H1 (cell line): ENCODE data around the gene CNTNAP3B. TPM values are rescaled to one million over a fixed set of nuclear protein-coding genes. Genes with fewer than 3 reads are reported as not detected.
"Not testable (repeated sequence)": the region's sequence is repeated elsewhere in the genome, so short reads cannot be mapped to it uniquely, and the experiment has no call there.

Experiments
- CTCF ChIA-PET: fragments of 300-600 bp; sonication (Branson Sonifier 250); formaldehyde crosslinking; loops from one replicate; lab custom pipeline; 2021; ENCODE audit not compliant: partially characterized antibody; lab: Charles Lee
- POLR2A ChIA-PET: fragments of 300-600 bp; sonication (Branson Sonifier 250); formaldehyde crosslinking; loops from one replicate; lab custom pipeline; 2021; ENCODE audit warnings: inconsistent platforms; ENCODE audit not compliant: partially characterized antibody; lab: Charles Lee
- DNase-seq, 2 experiments: peaks; one replicate each; pipeline versions ENCODE4 v3.0.0 to v3.0.0-alpha.2; 2010 to 2022; ENCODE audit warnings: low spot score in 2 of 2, low read depth in 1 of 2, mixed read lengths in 1 of 2
- FAIRE-seq: peaks from 2 replicates; lab custom pipeline; 2011; peaks lifted over from hg19 to GRCh38; lab: Jason Lieb, UNC
- H2AFZ ChIP-seq: 2 replicates; pipeline ENCODE4 v1.8.1; 2012; ENCODE audit warnings: low read length, inconsistent platforms
- H2AK5ac ChIP-seq: 2 replicates; pipeline ENCODE4 v1.6.1; 2013; ENCODE audit warnings: low read depth, low read length
- H2BK120ac ChIP-seq: replicated peaks from 2 replicates; pipeline ENCODE3; 2013; ENCODE audit warnings: low read depth, low read length, inconsistent platforms
- H2BK12ac ChIP-seq: 2 replicates; pipeline ENCODE4 v1.6.1; 2013; ENCODE audit warnings: low read depth, low read length
- H2BK15ac ChIP-seq: 2 replicates; pipeline ENCODE4 v1.6.1; 2013; ENCODE audit warnings: low read length
- H2BK20ac ChIP-seq: 2 replicates; pipeline ENCODE4 v1.6.1; 2013; ENCODE audit warnings: low read length
- H2BK5ac ChIP-seq: 2 replicates; pipeline ENCODE4 v1.6.1; 2013; ENCODE audit warnings: low read depth, low read length
- H3K14ac ChIP-seq: 2 replicates; pipeline ENCODE4 v1.6.1; 2013; ENCODE audit warnings: inconsistent platforms; ENCODE audit not compliant: insufficient read length
- H3K18ac ChIP-seq: 2 replicates; pipeline ENCODE4 v1.6.1; 2013; ENCODE audit warnings: low read length; ENCODE audit errors: extremely low read depth
- H3K23ac ChIP-seq: 2 replicates; pipeline ENCODE4 v1.6.1; 2013; ENCODE audit warnings: inconsistent platforms; ENCODE audit not compliant: insufficient read length
- H3K23me2 ChIP-seq: 2 replicates; pipeline ENCODE4 v1.6.1; 2013; ENCODE audit warnings: low read depth, low read length
- H3K27ac ChIP-seq: 2 replicates; pipeline ENCODE4 v1.6.1; 2011; ENCODE audit warnings: low read depth, low read length, inconsistent platforms
- H3K27me3 ChIP-seq, 4 experiments: replicated peaks in 1 of 4; 1 replicate in 1 of 4; 2 replicates in 3 of 4; pipeline versions ENCODE4 v1.6.1 to v1.8.1; 2011 to 2013; ENCODE audit warnings: low read length in 3 of 4, mild to moderate bottlenecking in 3 of 4, inconsistent platforms in 2 of 4, mixed read lengths in 2 of 4, moderate library complexity in 1 of 4; ENCODE audit not compliant: control insufficient read depth in 3 of 4, insufficient read depth in 3 of 4; ENCODE audit errors: extremely low read depth in 1 of 4
- H3K36me3 ChIP-seq, 4 experiments: 2 replicates each; pipeline versions ENCODE4 v1.6.1 to v1.8.1; 2011 to 2013; ENCODE audit warnings: mild to moderate bottlenecking in 4 of 4, low read length in 3 of 4, moderate library complexity in 2 of 4, control low read depth in 1 of 4, inconsistent platforms in 1 of 4; ENCODE audit not compliant: insufficient read depth in 4 of 4, control insufficient read depth in 2 of 4
- H3K4ac ChIP-seq: replicated peaks from 2 replicates; pipeline ENCODE3; 2013; ENCODE audit warnings: low read length, low read depth, mixed read lengths, inconsistent platforms; ENCODE audit not compliant: insufficient read length
- H3K4me1 ChIP-seq, 4 experiments: replicated peaks in 1 of 4; 1 replicate in 1 of 4; 2 replicates in 3 of 4; pipeline versions ENCODE4 v1.6.1 to v1.8.1; 2011 to 2013; ENCODE audit warnings: low read length in 3 of 4, inconsistent platforms in 2 of 4, mixed read lengths in 1 of 4; ENCODE audit not compliant: insufficient read depth in 4 of 4, control insufficient read depth in 3 of 4
- H3K4me2 ChIP-seq, 2 experiments: 2 replicates each; pipeline versions ENCODE4 v1.6.1 to v1.8.1; 2011 to 2013; ENCODE audit warnings: low read depth in 2 of 2, low read length in 2 of 2, control low read depth in 1 of 2, inconsistent platforms in 1 of 2, mild to moderate bottlenecking in 1 of 2; ENCODE audit not compliant: insufficient read depth in 1 of 2
- H3K4me3 ChIP-seq, 4 experiments: fragments of 200-600, 300-600 bp in 1 of 4; sonication (generic), shearing (Covaris generic), sonication (Bioruptor Twin) in 1 of 4; 2 replicates each; pipeline versions ENCODE4 v1.5.1 to v1.8.1; 2011 to 2016; ENCODE audit warnings: low read length in 4 of 4, low read depth in 3 of 4, control low read depth in 2 of 4, inconsistent platforms in 2 of 4, mild to moderate bottlenecking in 2 of 4, mixed read lengths in 1 of 4, moderate library complexity in 1 of 4; ENCODE audit not compliant: insufficient read depth in 2 of 4; ENCODE audit errors: extremely low read depth in 1 of 4
- H3K56ac ChIP-seq: replicated peaks from 2 replicates; pipeline ENCODE3; 2013; ENCODE audit warnings: low read depth, mild to moderate bottlenecking, mixed read lengths, low read length, inconsistent platforms; ENCODE audit not compliant: insufficient read length
- H3K79me1 ChIP-seq: 2 replicates; pipeline ENCODE4 v1.6.1; 2013; ENCODE audit warnings: low read depth, low read length, control low read depth
- H3K79me2 ChIP-seq, 2 experiments: 2 replicates each; pipeline versions ENCODE4 v1.6.1 to v1.8.1; 2012 to 2013; ENCODE audit warnings: low read length in 2 of 2, mild to moderate bottlenecking in 2 of 2, inconsistent platforms in 1 of 2; ENCODE audit not compliant: insufficient read depth in 2 of 2, control insufficient read depth in 1 of 2
- H3K9ac ChIP-seq, 4 experiments: replicated peaks in 1 of 4; 1 replicate in 1 of 4; 2 replicates in 3 of 4; pipeline versions ENCODE4 v1.6.1 to v1.8.1; 2011 to 2013; ENCODE audit warnings: low read depth in 3 of 4, low read length in 3 of 4, control low read depth in 2 of 4, mild to moderate bottlenecking in 2 of 4, moderate library complexity in 2 of 4, inconsistent platforms in 1 of 4; ENCODE audit errors: extremely low read depth in 1 of 4
- H3K9me3 ChIP-seq, 2 experiments: 2 replicates each; pipeline versions ENCODE4 v1.6.1 to v1.8.1; 2012 to 2013; ENCODE audit warnings: mild to moderate bottlenecking in 2 of 2, moderate library complexity in 2 of 2, control low read depth in 1 of 2, inconsistent platforms in 1 of 2, low read depth in 1 of 2, low read length in 1 of 2, mixed read lengths in 1 of 2; ENCODE audit not compliant: insufficient read depth in 2 of 2
- H4K20me1 ChIP-seq, 2 experiments: replicated peaks in 1 of 2; 2 replicates each; pipeline versions ENCODE3 to v1.8.1; 2011 to 2013; ENCODE audit warnings: inconsistent platforms in 2 of 2, low read length in 2 of 2, mild to moderate bottlenecking in 1 of 2; ENCODE audit not compliant: insufficient read depth in 2 of 2, control insufficient read depth in 1 of 2
- H4K5ac ChIP-seq: 2 replicates; pipeline ENCODE4 v1.6.1; 2013; ENCODE audit warnings: low read length, low read depth, mixed read lengths, inconsistent platforms; ENCODE audit not compliant: insufficient read length
- H4K8ac ChIP-seq: 2 replicates; pipeline ENCODE4 v1.8.0; 2013; ENCODE audit warnings: mild to moderate bottlenecking, moderate library complexity, low read length, inconsistent platforms; ENCODE audit not compliant: insufficient read depth; ENCODE audit errors: extremely low read depth
- H4K91ac ChIP-seq: replicated peaks from 2 replicates; pipeline ENCODE3; 2013; ENCODE audit warnings: low read length, mixed read lengths, inconsistent platforms; ENCODE audit not compliant: insufficient read length
- WGBS, 2 experiments: shearing (Covaris generic) in 1 of 2; methylation state at CpG; one replicate each; pipeline versions ENCODE4 v1.1.6 to v1.1.7; 2013 to 2015; ENCODE audit warnings: low lambda C conversion rate in 2 of 2, mixed read lengths in 2 of 2, inconsistent platforms in 1 of 2, low coverage in 1 of 2, missing lambda C conversion rate in 1 of 2; ENCODE audit not compliant: insufficient replicate concordance in 2 of 2, insufficient coverage in 1 of 2, insufficient read length in 1 of 2; ENCODE audit errors: extremely low coverage in 1 of 2, missing lambda C conversion rate in 1 of 2; 5-methylcytosine and 5-hydroxymethylcytosine counted together
- polyA plus RNA-seq, 7 experiments: library from polyadenylated mRNA; depleted of rRNA in 3 of 7; stranded (reverse) in 5 of 7; unstranded in 2 of 7; fragments of >200 nt in 5 of 7; fragments of 200-250 nt in 2 of 7; gene quantifications; 1 replicate in 5 of 7; 2 replicates in 1 of 7; 4 replicates in 1 of 7; pipeline versions ENCODE4 v1.2.1 to v1.2.3, GENCODE V29; 2011 to 2013; ENCODE audit warnings: missing spikeins in 2 of 7, mixed read lengths in 2 of 7
- total RNA-seq: library from RNA; stranded (reverse); fragmentation: NEBNext Ultra II Directional; extraction: Animal tissue kit (Norgen Biotek cat#: 25700); gene quantifications from 2 replicates; pipeline ENCODE4 v1.2.1, GENCODE V29; 2021

CNTNAP3B gene
- total and polyA plus RNA-seq, 2 of the 8 experiments (the other 6 are each of a cell fraction or from before 2014, with no cell fraction given) = 1.3 to 2.9 TPM

GRCh38 chr9:41935727-41936126 lies 193.5 kb downstream of the CNTNAP3B start:
- H2AK5ac ChIP-seq, H3K23me2 ChIP-seq, H2BK15ac ChIP-seq, H3K18ac ChIP-seq, CTCF ChIA-PET, H3K4me1 ChIP-seq, H2BK20ac ChIP-seq, H4K20me1 ChIP-seq, H2AFZ ChIP-seq, H3K9ac ChIP-seq, H3K56ac ChIP-seq, H3K9me3 ChIP-seq, H3K79me2 ChIP-seq, H3K4me3 ChIP-seq, DNase-seq, H2BK120ac ChIP-seq, H3K4me2 ChIP-seq, H2BK12ac ChIP-seq, H4K8ac ChIP-seq, H4K5ac ChIP-seq, H3K23ac ChIP-seq, H4K91ac ChIP-seq, H3K27ac ChIP-seq, H3K27me3 ChIP-seq, POLR2A ChIA-PET, H3K4ac ChIP-seq, H3K14ac ChIP-seq, H3K79me1 ChIP-seq, H2BK5ac ChIP-seq, FAIRE-seq, H3K36me3 ChIP-seq: not testable (repeated sequence)
- 77% methylated on average over 3 of the region's 3 CpGs; no CpG with 5 or more reads in 1 of the 2 experiments for WGBS, 2 experiments

DNA sequence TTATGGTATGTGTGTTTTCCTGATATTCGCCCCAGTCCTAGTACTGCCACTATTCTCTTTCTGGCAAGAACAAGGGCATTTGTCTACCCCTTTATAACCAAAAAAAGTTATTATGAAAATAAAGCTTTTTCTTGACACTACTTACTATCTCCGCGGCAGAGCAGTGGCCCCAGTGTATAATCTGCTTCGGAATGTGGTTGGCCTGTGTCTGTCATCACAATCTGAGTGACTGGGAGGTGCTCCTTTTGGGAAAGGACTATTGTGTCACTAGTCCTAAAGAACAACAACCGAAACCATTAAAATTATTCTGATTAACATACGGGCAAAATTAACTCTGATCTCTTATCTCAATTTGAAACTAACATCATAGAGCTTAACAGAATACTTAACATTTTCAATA lies 200.1 kb downstream of the CNTNAP3B start:
- H2AK5ac ChIP-seq, H4K5ac ChIP-seq, H2BK20ac ChIP-seq, H4K8ac ChIP-seq, H3K4me1 ChIP-seq, H3K79me2 ChIP-seq, POLR2A ChIA-PET, H3K23me2 ChIP-seq, H3K14ac ChIP-seq, H3K36me3 ChIP-seq, H3K18ac ChIP-seq, DNase-seq, H2BK120ac ChIP-seq, H3K27me3 ChIP-seq, H4K20me1 ChIP-seq, H2BK15ac ChIP-seq, H2AFZ ChIP-seq, H3K56ac ChIP-seq, H3K9ac ChIP-seq, H3K27ac ChIP-seq, H3K23ac ChIP-seq, H3K79me1 ChIP-seq, H3K4me3 ChIP-seq, FAIRE-seq, CTCF ChIA-PET, H2BK12ac ChIP-seq, H2BK5ac ChIP-seq, H4K91ac ChIP-seq, H3K4me2 ChIP-seq, H3K9me3 ChIP-seq, H3K4ac ChIP-seq: not testable (repeated sequence)
- WGBS, 2 experiments = 95% methylated on average over 5 of the region's 6 CpGs; no CpG with 5 or more reads in 1 of the 2 experiments
